Calu3 (cell line): Measurements from ENCODE around the gene SPOCK3. TPM values are rescaled to one million over a fixed set of nuclear protein-coding genes. Genes with fewer than 3 reads are reported as not detected.
"Not testable (repeated sequence)": the region's sequence is repeated elsewhere in the genome, so short reads cannot be mapped to it uniquely, and the experiment has no call there.

Source experiments
- BruUV-seq: library from RNA; stranded (reverse); fragments of 400-500 nt; replicated peaks from 2 replicates; lab custom pipeline; 2021; lab: Mats Ljungman, UMichigan
- CTCF ChIA-PET: fragments of 300-600 bp; sonication (Branson Sonifier 250); formaldehyde crosslinking; loops from one replicate; lab custom pipeline; 2022; ENCODE audit warnings: antibody characterized with exemption; lab: Charles Lee
- DNase-seq: peaks from one replicate; pipeline ENCODE4 v3.0.0; 2022
- H3K27ac Mint-ChIP-seq: one replicate; pipeline ENCODE4 v1.8.0; 2022; ENCODE audit warnings: mixed read lengths; ENCODE audit not compliant: unreplicated experiment
- H3K27me3 Mint-ChIP-seq: one replicate; pipeline ENCODE4 v1.8.0; 2022; ENCODE audit warnings: mixed read lengths; ENCODE audit not compliant: unreplicated experiment
- H3K36me3 Mint-ChIP-seq: one replicate; pipeline ENCODE4 v1.8.0; 2022; ENCODE audit warnings: mild to moderate bottlenecking, moderate library complexity, mixed read lengths; ENCODE audit not compliant: insufficient read depth, unreplicated experiment
- H3K4me1 Mint-ChIP-seq: one replicate; pipeline ENCODE4 v1.8.0; 2022; ENCODE audit warnings: mild to moderate bottlenecking, low read depth, mixed read lengths; ENCODE audit not compliant: unreplicated experiment
- H3K4me3 Mint-ChIP-seq: one replicate; pipeline ENCODE4 v1.8.0; 2022; ENCODE audit warnings: mild to moderate bottlenecking, low read depth, moderate library complexity, mixed read lengths; ENCODE audit not compliant: unreplicated experiment
- H3K9me3 Mint-ChIP-seq: one replicate; pipeline ENCODE4 v1.8.0; 2022; ENCODE audit warnings: low read depth, mixed read lengths; ENCODE audit not compliant: unreplicated experiment
- intact Hi-C: fragments of 100-400 bp; cut with micrococcal nuclease; formaldehyde crosslinking; loops from one replicate; pipeline ENCODE4 v1.10.0; 2022; ENCODE audit not compliant: unreplicated experiment
- total RNA-seq: library from RNA; stranded (reverse); gene quantifications from 2 replicates; pipeline ENCODE4 v1.2.3, GENCODE V29; 2022
- TF ChIP-seq, protein P1 (sequence below): fragments of 200-600 bp; IDR thresholded peaks from one replicate; pipeline ENCODE4 v1.8.0; 2022; ENCODE audit warnings: antibody characterized with exemption; ENCODE audit not compliant: unreplicated experiment

SPOCK3 gene
- total RNA-seq, 1 experiment from 2014 or later, result 0.31 TPM

DNA sequence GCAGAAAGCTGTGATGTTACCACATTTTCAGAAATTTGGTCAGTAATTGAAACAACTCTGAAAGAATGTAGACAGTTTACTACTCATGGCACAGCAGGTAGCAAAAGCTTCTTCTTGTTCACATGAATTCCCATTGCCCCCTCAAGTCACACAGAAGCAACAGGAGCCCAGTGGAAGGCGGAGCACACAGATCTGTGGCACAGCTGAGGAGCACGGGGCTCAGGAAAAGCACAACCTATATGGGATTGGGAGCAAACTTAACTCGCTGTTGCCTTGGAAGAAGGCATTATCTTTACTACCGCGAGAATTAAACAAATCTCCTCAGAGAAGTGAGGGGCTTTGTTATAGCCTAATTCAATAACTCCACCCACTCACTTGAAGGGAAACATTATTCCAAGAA, 358.5 kb downstream of the SPOCK3 start:
- Mint-ChIP-seq H3K4me3 (no peak overlapping the region), H3K9me3 (peaks cover 2% of the 10 kb centered on the region), H3K36me3 (no peaks in the 10 kb centered on the region), H3K27ac (no peak overlapping the region), H3K27me3 (no peaks in the 10 kb centered on the region), H3K4me1 (peaks cover 9% of the 10 kb centered on the region)
- CTCF ChIA-PET, result interaction anchor here (0.5 kb wide), 1 partner anchor 281 kb away, joined by 4 read pairs; no protein-coding TSS in a partner anchor
- no peak for DNase-seq
- intact Hi-C loops, result no loop called here
- BruUV-seq, result no TSS peak
- TF ChIP-seq, protein P1, sequence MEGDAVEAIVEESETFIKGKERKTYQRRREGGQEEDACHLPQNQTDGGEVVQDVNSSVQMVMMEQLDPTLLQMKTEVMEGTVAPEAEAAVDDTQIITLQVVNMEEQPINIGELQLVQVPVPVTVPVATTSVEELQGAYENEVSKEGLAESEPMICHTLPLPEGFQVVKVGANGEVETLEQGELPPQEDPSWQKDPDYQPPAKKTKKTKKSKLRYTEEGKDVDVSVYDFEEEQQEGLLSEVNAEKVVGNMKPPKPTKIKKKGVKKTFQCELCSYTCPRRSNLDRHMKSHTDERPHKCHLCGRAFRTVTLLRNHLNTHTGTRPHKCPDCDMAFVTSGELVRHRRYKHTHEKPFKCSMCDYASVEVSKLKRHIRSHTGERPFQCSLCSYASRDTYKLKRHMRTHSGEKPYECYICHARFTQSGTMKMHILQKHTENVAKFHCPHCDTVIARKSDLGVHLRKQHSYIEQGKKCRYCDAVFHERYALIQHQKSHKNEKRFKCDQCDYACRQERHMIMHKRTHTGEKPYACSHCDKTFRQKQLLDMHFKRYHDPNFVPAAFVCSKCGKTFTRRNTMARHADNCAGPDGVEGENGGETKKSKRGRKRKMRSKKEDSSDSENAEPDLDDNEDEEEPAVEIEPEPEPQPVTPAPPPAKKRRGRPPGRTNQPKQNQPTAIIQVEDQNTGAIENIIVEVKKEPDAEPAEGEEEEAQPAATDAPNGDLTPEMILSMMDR, result no peak

DNA sequence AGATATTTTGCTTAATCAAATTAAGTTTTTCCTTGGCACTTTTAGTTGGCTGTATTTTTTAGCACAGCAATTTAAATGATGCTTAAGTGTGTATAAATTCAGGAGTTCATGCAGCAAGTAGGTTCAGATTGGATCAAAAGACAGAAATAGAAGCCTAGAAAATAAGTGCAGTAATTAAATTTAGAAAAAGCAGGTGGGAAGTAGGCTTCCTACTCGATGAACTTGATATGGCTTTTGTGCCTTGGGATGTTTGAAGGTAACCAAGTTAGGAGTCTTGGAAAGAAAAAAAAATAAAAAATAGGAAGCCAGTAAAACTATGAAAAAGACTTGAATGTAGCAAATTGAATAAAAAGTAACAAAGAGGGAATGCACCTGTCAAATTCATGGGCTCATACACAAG, 372.3 kb downstream of the SPOCK3 start:
- Mint-ChIP-seq H3K36me3 (no peaks in the 10 kb centered on the region), H3K4me1 (no peaks in the 10 kb centered on the region)

DNA sequence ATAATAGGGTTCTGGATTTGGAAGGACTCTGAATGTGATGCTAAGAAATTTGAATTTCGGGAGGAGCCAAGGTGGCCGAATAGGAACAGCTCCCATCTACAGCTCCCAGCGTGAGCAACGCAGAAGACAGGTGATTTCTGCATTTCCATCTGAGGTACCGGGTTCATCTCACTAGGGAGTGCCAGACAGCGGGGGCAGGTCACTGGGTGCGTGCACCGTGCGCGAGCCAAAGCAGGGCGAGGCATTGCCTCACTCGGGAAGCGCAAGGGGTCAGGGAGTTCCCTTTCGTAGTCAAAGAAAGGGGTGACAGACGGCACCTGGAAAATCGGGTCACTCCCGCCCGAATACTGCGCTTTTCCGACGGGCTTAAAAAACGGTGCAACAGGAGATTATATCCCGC, 383.9 kb downstream of the SPOCK3 start:
- DNase-seq, H3K4me1 Mint-ChIP-seq, H3K9me3 Mint-ChIP-seq, intact Hi-C loops, H3K4me3 Mint-ChIP-seq, CTCF ChIA-PET, H3K27ac Mint-ChIP-seq, H3K36me3 Mint-ChIP-seq, H3K27me3 Mint-ChIP-seq, BruUV-seq: not testable (repeated sequence)

More for the DNA sequence above, 372.3 kb downstream of the SPOCK3 start:
- intact Hi-C loops, result no loop called here
- H3K9me3 Mint-ChIP-seq, result peaks cover 3% of the 10 kb centered on the region
- BruUV-seq, result no TSS peak
- TF ChIP-seq, protein P1, result no peak
- no peak overlapping the region for H3K4me3 Mint-ChIP-seq
- no peak overlapping the region for H3K27ac Mint-ChIP-seq
- H3K27me3 Mint-ChIP-seq, result no peaks in the 10 kb centered on the region
- CTCF ChIA-PET, result no interaction called here
- no peak for DNase-seq

DNA sequence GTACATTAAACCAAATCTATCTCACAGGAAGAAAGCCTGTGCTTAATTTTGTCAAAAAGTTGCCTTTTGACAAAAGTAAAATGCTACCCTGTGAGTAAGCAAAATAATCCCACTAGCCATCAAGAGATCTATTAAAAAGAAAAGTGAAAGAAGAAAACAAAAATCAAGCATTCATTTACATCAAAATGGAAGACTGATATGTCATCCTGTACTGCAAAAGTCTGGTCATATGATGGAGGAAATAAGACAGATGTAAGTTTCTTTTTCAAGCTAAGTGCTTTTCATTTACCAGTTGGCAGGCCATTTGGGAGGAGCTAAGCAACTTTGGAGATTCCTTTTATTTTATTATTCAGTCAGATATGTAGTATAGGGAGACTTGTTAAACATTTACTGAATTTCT, 387.4 kb downstream of the SPOCK3 start:
- Mint-ChIP-seq H3K4me3 (no peak overlapping the region), H3K4me1 (no peaks in the 10 kb centered on the region), H3K36me3 (no peaks in the 10 kb centered on the region), H3K9me3 (no peaks in the 10 kb centered on the region), H3K27ac (no peak overlapping the region), H3K27me3 (no peaks in the 10 kb centered on the region)
- TF ChIP-seq, protein P1, result no peak
- intact Hi-C loops, result no loop called here
- CTCF ChIA-PET, result no interaction called here
- DNase-seq, result no peak
- no TSS peak for BruUV-seq

DNA sequence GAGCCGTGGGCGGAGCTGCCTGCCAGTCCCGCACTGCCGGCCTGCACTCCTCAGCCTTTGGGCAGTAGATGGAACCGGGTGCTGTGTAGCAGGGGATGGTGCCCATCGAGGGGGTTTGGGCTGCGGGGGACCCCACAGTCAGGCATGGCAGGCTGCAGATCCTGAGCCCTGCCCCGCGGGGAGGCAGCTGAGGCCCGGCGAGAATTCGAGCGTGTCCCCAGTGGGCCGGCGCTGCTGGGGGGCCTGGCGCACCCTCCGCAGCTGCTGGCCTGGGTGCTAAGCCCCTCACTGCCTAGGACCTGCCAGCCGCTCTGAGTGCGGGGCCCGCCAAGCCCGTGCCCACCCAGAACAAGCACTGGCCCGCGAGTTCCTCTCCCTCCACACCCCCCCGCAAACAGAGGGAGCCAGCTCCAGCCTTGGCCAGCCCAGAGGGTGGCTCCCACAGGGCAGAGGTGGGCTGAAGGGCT, 391.5 kb downstream of the SPOCK3 start:
- Mint-ChIP-seq H3K4me1 (no peaks in the 10 kb centered on the region), H3K36me3 (no peaks in the 10 kb centered on the region), H3K9me3 (no peaks in the 10 kb centered on the region), H3K27ac (no peak overlapping the region), H3K27me3 (no peaks in the 10 kb centered on the region), H3K4me3 (no peak overlapping the region)
- no peak for DNase-seq
- TF ChIP-seq, protein P1, result no peak
- CTCF ChIA-PET, result no interaction called here
- intact Hi-C loops, result no loop called here
- no TSS peak for BruUV-seq
